Measurements from ENCODE around the gene IRX6.

The IRX6 gene

DNA sequence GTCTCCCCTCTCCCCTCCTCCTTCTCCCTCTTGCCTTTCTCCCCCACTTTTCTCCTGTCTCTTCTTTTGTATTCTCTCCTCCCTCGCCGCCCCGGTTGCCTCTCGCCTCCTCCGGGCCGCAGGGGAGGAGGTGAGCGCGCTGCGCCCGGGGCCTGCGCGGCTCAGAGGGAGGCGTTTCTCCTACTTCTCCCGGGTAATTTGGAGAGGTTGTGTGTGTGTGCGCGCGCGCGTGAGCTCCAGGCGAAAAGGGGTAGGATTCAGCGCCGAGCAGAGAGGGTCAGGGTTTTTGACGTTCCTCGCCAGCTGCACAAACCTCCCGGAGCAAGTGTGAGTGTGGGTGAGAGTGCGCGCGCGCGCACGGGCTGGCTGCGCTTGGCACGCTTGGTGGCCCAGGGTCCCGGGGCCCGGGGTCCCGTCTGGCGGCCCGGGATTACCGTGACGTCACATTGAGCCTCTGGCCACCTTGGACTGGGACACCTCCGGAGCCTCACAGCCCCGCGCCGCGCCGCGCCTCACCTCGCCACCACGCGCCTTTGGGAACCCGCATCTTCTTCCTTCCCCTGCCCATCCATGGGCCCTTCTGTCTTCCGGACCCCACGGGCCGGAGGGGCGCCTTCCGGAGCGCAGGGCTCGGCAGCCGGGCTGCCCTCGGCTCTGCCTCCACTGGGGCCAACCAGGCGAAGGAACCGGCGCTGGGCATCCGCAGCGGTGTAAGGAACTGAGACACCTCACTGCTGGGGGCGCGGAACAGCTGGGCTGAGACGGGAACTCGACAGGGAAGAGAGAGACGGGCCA lies 479 bp downstream of the IRX6 start:
- DNase-seq: no peak

DNA sequence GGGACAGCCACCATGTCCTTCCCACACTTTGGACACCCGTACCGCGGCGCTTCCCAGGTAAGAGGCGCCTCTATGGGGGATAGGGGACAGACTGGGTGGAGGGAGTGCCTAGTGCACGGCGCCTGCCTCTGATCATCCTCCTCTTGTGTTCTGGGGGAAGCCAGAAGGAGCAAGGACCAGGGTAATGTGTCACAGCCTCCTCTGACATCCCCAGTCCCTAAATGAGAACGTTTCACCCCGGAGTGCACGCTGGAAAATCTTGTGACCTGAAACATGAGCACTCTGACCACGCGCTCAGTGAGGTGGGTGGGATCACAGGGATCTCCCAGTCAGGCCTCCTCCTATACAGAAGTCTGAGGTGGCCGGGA lies 1.1 kb downstream of the IRX6 start:
- DNase-seq: no peak

DNA sequence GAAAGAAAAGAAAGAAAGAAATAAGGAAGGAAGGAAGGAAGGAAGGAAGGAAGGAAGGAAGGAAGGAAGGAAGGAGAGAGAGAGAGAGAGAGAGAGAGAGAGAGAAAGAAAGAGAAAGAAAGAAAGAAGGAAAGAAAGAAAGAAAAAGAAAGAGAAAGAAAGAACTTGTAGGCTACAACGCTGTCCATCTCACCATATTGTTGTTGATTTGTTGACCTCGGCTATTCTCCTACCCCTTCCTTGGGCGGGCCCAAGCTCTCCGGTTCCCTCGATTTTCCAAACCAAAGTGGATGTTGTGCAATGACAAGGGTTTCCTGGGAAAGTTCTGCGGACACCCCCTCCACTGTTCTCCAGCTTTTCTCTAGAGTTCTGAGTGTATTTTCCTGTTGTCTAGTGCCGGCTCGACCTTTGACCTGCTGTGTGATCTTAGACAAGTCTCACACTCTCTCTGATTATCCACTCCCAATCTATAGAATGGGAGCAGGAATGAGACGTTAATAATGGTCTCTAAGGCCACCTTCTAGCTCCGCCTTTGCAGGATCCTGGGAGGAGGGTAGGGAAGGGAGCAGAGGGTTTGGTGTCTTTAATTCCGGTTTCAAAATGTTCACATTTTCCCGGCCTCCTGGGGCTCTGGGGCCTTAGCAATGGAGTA lies 1.6 kb downstream of the IRX6 start:
- DNase-seq: no peak

DNA sequence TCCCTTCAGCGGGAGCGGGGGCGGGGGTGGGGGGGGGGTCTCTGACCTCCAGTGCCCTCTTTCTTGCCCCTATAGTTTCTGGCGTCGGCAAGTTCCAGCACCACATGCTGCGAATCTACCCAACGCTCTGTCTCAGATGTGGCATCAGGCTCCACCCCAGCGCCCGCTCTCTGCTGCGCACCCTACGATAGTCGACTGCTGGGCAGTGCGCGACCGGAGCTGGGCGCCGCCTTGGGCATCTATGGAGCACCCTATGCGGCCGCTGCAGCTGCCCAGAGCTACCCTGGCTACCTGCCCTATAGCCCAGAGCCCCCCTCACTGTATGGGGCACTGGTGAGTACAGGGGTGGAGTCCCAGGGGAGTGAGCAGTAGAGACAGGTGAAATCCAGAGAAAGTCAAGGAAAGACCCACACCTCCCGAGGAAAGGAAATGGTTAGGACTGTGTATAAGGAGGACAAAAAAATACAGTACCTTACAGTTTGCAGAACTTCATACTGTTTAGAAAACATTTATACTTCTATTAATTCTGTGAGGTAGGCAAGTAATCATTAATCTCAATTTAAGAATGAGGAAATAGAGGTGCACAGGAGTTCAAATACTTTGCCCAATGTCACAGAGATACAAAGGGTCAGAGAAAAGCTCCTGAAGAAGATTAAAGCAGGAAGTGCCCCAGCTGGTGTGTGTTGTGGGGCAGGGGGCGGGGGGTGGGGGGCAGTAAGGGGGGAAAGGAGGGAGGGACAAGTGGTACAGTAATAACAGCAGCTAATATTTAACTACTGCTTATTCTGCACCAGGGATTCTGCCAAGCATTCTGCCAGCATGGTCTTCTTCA lies 2.5 kb downstream of the IRX6 start:
- DNase-seq: no peak

DNA sequence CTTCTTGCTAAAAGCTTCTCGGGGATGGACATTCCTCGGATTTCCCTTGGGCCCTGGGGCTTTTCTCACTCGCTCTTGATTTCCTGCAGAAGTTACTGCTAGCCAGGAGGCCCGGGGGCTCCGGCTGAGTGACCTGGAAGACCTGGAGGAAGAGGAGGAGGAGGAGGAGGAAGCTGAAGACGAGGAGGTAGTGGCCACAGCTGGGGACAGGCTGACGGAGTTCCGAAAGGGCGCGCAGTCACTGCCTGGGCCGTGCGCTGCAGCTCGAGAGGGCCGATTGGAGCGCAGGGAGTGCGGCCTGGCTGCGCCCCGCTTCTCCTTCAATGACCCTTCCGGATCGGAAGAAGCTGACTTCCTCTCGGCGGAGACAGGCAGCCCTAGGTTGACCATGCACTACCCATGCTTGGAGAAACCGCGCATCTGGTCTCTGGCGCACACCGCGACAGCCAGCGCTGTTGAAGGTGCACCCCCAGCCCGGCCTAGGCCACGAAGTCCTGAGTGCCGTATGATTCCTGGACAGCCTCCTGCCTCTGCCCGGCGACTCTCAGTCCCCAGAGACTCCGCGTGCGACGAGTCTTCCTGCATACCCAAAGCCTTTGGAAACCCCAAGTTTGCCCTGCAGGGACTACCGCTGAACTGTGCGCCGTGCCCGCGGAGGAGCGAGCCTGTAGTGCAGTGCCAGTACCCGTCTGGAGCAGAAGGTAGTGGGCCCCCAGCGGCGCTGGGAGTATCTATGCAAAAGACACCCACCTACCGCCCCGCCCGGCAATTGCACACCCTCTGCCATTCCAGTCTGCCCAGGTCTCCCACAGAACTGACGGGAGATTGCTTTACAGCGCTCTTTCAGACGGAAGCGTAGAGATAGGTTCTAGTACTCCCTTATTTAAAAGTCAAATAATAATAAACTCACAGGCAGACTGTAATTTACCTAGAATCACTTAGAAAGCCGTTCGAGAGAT lies 4.9 kb downstream of the IRX6 start:
- DNase-seq: no peak

DNA sequence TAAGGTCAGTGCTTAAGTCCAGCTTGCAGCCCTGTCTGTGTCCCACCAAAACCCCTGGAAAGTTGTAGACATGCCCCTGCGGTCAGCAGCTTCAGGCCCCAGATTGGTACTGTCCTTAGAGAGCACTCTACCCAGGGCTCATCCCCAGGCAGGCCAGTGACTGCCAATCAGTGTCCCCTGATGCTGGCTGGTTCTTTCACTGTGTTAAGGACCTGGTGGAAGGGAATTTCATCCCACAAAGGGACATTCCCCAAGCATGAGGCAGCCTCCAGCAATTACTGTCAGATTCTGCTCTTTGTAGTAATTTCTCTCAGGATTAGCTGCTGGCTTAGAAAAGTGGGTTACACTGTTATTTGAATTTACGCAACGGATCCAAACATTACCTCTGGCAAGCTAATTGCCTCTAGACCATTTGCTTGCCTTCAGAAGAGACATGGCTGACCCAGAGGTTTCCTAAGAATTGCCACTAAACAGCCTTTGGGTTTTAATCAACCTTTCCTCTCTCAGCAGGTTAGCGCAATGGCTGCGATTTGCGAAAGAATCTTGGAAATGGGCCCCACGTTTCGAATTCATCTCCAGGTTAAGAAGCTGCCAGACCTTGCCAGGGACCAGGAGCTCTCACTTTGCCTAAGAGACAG lies 5.9 kb downstream of the IRX6 start:
- no peak for DNase-seq

DNA sequence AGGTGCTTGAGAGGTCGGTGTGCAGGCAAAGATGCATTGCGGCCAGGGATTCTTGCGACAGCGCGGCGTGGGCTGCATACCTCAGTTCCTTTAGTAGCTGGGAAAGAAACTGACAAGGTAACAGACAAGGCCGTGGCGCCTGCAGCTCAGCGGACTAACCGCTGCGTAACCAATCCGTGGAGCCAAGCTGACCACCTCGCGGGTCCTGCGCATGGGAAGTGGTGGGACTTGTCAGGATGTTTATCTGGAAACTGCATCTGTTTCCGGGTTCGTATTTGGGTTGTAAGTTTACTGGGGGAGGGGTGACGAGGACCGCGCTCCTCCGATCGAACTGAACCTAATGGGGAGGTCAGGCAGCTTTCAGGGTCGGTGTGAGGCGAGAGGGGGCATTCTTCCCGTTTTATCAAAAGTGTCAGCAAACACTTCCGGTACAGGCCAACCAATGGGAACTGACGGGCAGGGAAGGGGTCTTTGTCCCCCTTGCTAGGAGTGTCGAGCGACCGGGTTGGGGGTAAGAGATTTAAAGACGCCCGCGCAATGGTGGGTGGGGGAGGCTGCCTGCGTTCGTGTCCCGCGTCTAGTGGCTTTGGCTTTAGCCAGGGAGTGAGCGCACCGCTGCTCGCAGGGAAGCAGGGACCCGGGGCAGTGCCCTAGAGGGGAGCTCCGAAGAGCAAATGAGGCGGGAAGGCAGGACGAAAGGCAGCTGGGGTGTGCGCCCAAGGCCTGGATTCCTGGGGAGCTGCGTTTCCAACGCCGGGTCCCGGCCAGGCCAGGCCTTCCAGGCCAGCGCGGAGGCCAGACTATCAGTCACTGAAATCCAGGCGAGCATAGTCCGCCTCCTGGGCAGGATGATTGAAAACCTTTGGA lies 7.0 kb downstream of the IRX6 start:
- no peak for DNase-seq

DNA sequence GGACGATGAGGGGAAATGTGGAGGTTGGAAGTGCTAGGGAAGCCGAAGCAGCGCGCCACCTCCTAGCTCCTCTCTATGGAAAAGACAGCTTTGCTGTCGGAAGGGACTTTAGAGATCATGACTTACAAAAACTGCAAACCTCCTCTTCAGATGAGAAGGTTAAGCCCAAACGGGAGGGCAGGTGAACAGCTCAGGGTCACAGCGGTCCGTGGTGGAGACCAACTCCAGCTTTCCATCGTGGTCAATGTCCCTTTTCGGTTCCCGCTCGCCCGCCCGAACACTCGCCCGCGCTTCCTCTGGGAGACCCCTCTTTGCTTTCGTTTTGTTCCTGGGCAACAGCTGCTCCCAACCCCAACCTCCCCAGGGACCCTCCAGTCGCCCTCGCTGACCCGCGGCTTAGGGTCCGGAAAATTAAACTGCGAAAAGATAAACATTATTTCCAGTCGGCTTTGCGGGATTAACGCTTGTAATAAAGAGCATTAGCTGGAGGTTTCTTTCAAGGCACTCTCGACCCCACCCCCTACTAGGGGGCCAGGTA lies 7.7 kb downstream of the IRX6 start:
- no peak for DNase-seq

DNA sequence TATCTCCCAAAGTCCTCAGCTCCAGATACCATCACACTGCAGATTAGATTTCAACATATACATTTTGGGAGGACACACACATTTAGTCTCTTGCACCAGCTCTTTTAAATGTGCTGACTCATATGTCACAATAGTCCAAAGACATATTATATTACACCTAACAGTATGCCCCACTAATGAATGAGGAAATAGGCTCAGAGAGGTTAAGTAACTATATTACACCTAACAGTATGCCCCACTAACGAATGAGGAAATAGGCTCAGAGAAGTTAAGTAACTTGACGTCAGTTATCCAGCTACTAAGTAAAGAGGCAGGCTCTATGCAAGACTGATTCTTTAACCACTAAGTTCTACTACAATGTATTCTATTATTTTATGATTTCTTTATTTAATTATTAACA lies 9.7 kb downstream of the IRX6 start:
- no peak for DNase-seq

DNA sequence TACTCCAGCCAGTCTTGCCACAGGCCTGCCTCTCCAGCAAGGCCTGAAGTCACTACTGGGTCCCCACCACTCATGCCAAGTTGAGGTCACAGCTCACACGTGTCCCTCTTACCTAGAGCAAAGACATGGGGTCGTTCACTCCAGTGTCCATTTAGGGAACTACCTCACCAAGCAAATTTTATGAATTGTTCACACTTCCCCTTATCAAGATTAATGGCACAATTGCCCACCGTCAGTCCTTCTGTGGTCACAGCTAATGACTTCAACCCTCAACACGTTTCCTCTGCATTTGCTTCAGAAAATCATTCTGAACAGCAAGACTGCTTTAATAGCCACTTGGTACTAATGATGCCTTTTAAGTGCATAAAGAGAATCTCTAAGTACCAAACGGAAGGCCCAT lies 14.6 kb downstream of the IRX6 start:
- DNase-seq: no peak

DNA sequence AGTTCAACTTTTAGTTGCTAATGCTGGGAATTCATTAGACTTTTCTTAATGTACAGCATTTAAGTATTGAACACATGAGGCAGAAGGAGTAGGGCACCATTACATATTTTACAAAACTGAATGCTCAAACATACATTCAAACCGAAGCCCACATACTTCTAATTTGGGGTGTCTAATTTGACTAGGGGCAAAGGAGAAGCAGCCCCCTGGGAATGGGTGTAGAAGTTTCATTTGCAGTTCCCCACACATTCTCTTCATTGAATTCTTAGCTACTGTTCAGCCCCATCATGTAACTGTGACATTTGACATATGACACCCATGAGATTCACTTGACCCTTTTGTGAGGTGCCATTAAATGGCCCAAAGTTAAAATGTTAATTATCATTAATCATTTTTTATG lies 16.4 kb downstream of the IRX6 start:
- no peak for DNase-seq

DNA sequence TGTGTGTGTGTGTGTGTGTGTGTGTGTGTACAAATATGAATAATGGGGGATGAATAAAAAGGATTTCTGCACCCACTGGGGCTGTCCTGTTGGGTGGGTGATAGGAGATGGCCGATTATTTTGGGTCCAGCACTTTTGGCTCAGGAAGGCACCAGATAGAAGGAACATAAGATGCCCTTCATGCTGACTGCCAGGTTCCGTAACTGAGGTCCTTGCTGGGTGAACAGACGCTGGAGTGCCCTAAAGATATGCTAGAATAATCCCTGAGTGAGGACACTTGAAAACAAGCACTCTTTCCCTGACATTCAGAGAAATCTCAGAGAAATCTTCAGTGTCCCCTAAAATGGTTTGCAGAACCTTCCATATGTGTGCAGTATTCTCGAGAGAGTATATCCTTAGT lies 17.7 kb downstream of the IRX6 start:
- DNase-seq: no peak

DNA sequence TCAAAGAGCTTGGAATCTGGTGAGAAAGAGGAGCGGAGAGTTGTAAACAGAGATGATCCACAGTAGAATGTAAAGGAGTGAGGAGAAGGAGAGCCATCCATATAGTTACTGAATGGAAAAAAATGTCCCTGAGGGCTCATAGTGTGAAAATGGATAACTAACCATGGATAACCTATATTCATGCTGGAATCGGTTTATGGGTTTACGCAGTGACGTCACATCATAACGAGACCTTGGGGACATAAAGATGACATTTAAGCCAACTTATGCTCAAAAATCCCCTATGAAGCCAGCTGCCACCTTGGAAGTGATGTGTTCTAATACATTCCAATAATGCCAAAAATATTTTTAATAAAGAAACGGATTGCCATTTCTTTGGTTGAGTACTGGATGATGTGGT lies 22.5 kb downstream of the IRX6 start:
- no peak for DNase-seq

DNA sequence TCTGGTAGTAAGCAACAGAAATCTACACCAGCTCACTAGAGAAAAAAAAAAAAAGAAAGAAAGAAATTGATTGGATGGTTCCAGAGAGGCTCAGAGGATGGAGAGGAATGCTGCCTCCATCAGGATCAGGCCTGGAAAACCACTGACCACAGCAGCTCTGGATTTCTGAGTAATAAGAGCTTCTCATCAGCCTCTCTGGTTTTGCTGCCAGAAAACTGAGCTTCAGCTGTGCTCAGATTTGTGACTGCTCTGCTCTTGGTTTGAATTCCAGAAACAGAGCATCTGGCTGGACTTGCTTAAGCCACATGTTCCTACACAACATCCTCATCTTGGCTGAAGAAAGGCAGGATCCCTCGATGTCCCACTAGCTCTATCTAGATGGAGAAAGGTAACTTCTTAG lies 25.9 kb downstream of the IRX6 start:
- no peak for DNase-seq

DNA sequence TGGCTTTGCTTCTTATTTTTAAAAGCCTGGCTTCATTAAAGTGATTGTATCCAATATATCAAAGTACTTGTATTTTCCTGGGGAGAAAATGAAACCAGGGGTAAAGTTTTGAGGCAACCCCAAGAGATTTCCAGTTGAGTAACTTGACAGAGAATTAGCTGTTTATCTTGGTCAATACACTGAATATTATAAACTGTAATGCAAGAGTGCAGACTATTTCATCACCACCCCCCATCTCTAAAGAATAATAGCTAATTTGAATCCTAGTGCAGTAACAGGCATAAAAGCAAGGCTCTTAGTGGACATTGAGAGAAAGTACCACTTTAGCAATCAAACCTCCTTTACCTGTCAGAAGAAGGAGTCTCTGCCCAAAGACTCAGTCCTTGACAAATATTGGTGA lies 27.0 kb downstream of the IRX6 start:
- DNase-seq: no peak

DNA sequence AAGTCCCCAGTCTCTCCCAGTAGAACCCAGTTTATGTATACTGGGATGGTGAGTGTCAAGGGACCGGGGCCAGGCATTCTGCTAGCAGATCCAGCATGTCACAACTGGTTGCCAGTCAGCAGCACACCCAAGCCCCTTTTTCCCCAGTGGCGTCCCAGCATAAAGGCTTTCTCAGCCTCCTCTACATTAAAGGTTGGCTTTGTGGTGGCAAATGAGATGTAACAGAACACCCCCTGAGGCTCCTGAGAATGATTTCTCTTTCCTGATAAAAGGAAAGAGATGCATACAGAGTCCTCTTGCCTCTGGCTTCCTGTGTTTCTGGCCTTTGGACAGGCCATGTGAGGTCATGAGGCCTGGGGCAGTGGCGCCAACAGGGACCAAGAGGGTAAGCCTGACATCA lies 27.9 kb downstream of the IRX6 start:
- no peak for DNase-seq

DNA sequence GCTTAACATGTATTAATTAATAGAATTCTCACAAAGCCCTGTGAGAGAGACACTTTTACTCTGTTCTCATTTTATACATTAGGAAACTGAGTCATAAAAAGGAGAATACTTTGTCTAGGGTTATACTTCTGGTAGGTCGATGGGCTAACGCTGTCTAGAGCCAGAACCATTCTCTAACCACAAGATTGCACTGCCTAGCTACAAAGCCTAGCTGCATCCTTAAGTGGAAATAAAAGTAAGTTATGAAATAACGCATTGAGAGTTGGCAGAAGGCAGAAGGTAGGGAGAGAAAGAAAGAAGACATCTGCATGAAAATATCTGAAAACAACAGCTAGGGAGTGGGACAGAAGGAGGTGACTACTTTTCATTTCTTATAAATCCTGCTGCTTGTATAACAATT lies 33.2 kb downstream of the IRX6 start:
- DNase-seq: no peak

DNA sequence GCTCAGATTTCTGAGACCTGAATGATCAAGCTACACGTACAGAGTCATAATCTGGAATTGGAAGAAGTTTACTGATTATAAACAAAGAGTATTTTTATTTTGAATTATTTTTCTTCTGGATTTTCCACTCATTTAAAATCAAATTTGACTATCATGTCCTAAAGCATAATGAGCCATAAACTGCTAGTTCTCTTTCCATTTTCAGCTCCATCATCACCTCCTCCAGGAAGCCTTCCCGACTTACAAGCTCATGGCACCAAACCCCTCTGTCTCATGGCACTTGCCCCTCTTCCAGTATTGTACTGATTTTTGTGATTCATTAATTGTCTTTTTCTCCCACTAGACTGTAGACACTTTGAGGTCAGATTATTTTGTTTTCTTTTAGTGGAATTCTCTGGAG lies 35.9 kb downstream of the IRX6 start:
- DNase-seq: no peak

DNA sequence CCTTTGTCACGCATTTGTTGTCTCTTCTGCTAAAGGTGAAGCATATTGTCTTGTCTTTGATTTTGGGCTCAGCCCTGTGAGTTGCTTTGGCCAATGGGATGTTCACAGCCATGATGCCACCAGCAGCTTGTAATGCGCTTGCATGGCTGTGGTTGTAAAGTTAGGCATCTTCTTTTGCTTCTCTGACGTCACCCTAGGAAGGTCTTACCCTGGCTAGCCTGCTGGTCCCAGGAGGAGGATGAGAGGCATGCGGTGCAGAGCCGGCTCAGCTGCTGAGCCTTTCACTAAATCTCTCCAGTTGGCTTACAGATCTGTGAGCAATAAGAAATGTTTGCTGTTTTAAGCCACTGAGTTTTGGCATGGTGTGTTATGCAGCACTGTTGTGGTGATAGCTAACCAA lies 40.8 kb downstream of the IRX6 start:
- DNase-seq: no peak

DNA sequence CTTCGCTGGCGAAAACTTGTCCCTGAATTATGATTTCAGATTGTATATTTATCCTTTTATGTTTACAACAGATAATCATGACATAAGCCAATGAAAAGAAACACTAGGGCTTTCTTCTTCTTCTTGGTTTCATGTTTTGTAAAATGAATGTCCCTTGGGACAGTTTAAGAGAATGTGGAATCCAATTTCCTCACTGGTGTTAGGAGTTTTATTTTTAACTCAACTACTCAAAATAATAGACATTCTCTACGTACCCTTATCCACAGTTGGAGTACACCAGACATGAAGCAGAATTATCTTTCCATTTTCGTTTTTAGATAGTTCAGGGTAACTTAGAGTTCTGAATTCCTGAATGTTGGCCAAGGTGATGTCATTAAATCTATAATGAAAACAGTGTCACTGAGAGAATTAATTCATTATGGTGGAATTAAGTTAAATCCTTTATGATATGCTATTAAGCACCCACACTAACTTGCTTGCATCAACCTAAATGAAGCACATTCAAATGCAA lies 43.4 kb downstream of the IRX6 start:
- no peak for DNase-seq
